HG03460 (cell line): ENCODE measurements around the gene MIPOL1.

Source experiments
- ATAC-seq: cut with Tn5 transposase; IDR thresholded peaks from one replicate; pipeline ENCODE4 v1.9.1; 2021; ENCODE audit not compliant: unreplicated experiment

The MIPOL1 gene

DNA sequence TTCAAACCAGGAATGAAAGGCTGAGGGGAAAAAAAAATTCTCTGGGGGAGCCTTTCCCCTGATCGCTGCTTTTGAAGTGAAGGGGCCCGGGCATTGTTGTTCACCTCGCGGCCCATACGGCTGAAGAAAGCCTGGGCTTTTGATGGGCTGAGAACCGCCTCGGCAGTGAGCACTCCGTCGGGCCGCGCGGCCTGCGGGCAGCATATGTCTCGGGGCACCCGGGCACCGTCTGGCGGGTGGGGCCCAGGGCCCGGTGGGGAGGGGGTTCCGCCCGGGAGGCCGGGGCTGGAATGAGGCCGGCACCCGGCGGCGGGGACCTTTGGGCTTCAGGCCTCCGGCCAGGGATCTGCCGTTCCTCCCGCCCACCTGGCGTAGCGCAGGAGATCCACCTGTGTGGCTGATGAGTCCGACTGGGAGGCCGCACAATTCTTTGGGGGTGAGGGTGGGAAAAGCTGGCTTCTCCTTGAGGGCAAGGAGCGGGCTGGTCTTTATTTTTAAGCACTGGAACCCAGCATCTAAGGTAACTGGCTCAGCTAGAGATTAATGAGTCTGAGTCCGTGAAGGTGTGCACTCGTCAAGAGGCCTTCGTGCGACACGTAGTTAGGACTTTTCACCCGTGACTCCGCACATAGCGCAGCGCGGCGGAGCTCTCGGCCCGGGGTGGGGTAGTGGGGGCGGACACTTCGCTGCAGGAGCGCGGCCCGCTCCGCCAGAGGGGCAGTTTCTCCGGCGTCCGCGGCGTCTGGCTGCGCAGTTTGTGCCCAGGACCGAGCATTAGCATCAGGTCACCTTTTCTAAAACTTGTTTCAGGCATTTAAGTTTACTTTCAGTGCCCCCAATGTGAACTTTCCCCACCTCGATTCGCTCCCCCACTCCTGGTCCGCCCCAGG lies 386.7 kb downstream of the MIPOL1 start:
- ATAC-seq: no peak

DNA sequence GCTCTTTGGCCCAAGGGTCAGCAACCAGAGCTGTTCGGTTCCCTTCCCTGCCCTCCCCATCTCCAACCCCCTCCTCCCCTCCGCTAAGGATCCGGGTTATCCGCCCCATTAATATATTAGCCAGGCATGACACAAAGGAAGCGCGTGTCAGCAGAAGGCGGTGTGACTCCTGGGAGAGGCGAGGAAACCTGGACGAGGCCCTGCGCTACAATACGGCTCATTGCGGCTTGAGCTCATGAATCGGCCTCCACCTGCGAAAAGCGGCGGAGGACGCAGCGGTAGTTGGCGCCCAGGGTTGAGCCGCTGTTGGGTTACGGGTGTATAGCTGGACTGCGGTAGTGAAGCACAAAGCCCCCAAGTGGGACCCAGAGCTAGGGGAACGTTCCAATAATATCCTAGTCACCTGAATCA lies 387.4 kb downstream of the MIPOL1 start:
- ATAC-seq: no peak

DNA sequence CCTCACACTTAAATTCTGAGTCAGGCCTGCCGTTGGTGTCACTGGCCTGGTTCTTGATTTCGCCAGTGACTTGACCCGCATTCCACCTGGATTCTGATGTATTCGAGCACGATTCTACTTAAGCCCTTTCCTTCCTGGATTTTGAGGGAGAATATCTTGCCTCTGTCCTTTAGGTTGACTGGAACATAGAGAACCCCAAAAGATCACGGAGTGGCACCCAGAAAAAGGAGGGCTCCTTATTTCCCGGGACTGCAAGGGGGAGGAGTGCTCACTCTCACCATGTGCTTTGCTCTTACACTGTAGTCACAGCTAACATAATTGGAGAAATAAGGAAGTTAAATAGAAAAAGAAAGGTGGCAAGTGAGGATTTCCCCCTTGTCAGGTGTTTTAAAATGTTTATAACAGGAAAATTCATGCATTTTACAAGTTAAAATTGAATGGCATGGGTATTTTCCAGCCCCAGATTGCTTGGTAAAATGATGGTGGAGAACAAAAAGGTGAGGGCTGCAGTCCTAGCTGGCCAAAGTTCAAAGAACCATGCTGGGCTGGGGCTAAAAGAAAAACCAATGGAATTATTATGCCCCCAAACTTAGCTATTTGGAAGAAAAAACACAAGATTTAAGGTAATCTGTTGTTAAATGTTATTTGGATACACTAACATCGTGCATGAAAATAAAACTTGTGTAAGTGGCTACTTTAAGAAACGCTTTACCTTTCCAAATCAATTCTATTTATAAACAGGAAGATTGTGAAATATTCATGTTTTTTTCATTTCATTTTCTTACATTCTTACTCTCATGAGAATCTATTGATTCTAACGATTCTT lies 388.4 kb downstream of the MIPOL1 start:
- ATAC-seq: no peak

DNA sequence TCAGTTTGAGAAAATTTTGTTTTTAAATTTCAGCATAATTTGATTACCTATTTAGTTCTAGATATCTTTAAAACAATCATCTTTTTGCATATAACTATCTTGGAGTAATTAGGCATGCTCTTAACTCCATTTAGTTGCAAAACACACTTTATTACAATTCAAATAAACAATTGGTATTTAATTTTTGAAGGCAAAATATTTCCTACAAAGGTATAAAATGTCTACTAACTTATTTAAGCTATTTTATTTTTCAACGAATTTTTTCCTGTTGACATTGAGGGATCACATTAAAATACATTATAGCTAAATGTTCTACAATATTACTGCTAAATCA lies 389.0 kb downstream of the MIPOL1 start:
- ATAC-seq: no peak

DNA sequence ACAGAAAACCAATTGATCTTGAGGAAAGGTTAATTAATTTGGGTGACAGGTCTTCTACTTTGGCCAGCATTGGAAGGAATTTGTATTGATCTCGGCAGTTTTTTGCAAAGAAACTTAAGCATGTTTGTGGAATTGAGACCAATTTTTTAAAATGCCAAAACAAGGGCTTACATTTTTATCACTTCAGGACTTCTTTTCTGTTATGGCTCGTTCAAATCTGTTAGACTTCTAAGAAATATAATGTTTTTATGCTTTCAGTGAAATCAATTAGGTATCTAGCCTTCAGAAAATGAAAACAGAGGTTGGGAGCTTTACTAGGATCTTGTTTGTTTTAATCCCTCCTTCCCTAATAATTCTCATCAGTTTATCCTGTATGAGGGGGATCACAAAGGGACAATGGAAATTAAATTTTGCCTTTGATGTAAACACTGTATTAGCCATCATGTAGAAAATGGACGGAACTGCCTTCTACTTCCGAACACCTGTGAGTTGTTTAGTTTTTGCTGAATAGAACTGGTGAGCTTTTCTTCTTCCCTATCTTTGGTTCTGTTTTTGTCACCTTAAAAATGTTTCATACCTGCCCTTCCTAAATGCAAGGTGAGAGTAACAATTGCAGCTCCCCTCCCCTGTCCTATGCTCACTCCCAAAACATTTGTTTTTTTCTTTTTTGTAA lies 389.5 kb downstream of the MIPOL1 start:
- ATAC-seq: no peak

DNA sequence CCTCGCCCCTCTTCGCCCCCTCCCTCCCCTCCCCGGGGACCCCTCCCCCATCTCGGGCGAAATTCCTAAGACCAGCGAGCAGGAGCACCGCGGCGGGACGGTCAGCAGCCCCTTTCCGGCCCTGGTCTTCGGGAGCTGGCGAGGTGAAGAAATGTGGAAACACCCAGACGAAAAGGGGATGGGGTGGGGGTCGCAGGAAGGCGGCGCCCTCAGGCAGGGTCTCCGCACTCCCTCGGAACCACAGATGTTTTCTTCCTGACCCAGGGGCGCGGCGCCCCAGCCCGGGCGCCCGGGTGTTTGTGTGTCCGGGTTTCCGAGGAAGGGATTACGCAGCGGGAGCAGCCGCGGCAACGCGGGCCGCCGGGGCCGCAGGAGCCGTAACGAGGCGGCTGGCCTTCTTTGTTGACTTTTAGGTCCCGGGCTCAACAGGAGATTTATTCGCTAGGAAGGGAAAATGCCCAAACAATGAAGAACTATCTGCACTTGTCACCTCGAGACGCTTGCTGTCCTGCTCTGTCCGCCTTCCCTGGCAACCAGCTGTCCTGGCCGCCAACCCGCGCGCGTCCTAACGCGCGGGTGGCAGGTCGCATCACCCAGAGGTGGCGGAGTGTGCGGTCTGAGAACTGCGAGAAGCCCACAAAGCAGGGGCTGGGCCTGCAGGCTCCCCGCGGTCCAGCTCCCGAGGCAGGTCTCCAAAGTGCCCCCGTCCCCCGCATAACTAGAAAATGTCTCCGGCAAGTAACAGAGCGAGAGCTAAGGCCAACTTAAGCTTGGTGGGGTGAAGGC lies 390.3 kb downstream of the MIPOL1 start:
- ATAC-seq: no peak

DNA sequence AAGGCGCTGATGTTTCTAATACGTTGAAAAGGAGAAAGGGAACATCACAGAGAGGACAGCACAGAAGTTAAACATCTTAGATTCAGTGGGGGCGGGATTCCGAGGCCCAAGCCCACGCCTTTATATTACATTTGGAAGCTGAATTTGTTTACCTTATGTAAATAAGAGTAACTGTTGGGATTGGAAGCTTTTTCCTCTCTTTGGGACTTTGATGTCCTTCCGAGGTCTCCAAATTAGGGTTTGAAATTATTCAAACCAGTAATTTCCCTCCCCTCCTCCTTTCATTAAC lies 390.9 kb downstream of the MIPOL1 start:
- ATAC-seq: no peak

DNA sequence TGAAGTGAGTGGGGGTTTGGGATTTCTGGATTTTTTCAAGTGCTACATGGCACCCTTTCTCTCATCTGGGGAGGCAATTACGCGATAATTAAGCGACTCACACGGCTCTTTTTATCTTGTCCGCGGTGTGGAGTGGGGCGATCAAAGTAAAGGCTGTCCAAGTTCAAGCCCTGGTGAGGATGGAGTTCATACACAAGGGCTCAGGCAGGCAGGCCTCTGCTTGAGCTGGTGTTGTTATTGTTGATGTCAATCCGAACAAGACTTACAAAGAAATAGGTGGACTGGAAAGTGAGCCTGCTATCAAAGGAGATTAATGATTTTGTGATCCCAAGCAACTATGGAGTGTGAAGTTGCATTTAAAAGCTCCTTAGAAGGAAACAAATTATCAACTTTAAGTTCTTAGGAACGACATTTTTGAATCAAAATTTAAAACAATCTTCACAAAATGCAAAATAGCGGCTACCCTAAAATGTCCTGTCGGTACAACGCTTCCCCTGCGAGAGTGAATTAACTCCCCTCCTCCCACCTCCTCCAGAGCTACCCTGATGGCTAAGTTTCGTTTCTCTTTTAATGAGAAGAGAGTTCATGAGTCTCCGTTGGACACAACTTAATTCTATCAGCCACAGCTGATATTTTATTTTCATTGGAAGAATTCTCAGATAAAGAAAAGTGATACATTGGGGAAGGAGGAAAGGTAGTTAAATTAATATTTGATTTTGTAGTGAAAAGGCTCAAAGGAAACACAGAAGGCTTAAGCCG lies 391.4 kb downstream of the MIPOL1 start:
- ATAC-seq: no peak

DNA sequence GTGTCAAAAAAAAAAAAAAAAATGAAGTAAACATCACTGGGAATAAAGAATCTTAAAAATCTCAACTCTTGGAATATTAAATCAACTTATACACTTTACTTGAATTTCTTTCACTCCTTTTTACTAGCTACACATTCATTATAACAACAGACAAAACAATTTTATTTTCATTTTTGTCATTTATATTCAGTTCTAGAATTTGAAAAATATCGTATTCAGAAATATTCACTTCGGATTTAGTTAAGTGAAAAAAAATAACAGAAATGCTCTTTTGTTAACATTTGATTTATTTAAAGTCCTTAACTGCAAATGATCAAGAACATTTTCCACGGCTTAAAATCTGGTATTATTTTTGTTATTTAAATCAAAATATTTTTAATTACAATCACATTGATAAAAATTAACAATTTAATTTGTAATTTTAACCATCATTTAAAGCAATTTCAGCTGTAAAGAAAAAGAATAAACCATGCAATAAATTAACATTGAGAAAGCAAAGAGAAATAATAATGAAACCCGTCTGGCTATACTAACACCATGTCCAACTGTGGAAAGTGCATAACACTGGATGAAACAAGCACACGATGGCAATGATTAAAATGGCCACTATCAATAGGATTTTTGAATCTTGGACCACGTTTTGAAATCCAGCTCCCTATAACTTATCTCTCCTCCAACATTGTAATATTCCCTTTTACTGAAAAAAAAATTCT lies 392.1 kb downstream of the MIPOL1 start:
- ATAC-seq: no peak

DNA sequence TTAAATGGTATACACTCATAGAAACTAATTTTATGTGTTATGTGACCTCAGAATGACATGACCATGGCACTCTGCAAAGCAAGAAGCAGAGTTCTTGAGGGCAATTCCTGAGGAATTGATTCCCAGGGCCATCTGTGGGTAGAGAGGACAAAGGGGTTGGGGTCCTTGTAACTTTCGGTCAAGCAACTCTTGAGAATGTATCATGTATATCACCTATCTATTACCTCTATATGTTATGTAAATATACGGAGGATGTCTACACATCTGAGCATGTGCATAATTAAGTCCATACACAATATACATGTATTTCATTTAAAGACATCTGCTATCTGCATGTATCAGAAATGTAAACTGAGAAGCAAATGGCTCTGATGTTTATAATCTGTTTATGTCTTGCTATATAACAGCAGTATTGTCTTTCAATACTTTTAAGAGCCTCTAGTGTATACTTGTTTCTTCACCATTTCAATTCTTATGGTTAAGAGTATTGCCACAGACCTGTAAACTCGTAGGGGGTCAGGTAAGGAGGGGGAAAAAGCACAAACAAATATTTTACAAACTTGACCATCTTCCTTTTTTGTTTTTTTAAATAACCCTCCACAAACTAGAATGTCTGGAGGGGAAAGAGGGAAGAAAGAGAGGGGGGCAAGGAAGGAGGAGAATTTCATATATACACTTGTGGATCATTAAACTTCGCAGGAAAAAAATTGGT lies 392.8 kb downstream of the MIPOL1 start:
- no peak for ATAC-seq

DNA sequence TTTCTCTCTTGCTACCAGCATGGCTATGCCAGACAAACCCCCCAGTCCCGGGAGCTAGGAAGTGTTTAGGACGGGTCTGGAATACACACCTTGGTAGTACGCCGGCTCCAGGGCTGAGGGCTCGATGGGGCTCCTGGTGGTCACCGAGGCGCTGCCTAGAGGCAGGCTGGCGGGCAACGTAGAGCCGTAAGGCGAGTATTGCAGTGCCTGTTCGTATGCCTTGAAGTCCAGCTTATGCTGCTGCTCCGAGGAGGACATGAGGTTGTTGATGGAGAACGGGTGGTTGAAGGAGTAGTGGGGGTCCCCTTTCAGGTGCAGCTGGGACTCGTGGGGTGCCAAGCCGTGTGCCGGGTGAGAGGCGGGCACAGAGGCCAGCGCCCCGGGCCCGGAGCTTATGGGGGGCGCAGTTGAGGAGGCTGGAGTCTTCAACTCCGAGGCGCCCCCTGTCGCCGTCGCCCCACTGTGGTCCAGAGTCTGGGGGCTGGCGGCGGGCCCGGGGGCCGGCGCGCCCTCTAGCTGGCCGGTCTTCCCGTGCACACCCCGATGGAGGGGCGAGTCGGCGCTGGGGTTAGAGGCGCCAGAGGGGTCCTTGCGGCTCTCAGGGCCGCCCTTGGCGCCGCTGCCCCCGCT lies 393.7 kb downstream of the MIPOL1 start:
- ATAC-seq: no peak

DNA sequence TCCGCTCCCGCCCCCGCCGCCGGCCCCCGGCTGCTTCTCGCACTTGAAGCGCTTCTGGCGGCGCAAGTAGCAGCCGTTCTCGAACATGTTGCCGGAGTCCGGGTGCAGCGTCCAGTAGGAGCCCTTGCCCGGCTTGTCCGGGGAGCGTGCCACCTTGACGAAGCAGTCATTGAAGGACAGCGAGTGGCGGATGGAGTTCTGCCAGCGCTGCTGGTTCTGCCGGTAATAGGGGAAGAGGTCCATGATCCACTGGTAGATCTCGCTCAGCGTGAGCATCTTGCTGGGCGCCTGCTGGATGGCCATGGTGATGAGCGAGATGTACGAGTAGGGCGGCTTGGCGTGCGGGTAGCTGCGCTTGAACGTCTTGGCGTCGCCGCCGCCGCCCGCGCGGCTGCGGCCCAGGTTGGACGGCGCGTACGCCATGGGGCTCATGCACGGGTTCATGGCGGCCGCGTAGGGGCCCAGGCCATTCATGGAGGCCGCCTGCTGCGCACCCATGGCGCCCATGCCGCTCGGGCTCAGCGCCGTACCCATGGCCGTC lies 394.3 kb downstream of the MIPOL1 start:
- no peak for ATAC-seq

DNA sequence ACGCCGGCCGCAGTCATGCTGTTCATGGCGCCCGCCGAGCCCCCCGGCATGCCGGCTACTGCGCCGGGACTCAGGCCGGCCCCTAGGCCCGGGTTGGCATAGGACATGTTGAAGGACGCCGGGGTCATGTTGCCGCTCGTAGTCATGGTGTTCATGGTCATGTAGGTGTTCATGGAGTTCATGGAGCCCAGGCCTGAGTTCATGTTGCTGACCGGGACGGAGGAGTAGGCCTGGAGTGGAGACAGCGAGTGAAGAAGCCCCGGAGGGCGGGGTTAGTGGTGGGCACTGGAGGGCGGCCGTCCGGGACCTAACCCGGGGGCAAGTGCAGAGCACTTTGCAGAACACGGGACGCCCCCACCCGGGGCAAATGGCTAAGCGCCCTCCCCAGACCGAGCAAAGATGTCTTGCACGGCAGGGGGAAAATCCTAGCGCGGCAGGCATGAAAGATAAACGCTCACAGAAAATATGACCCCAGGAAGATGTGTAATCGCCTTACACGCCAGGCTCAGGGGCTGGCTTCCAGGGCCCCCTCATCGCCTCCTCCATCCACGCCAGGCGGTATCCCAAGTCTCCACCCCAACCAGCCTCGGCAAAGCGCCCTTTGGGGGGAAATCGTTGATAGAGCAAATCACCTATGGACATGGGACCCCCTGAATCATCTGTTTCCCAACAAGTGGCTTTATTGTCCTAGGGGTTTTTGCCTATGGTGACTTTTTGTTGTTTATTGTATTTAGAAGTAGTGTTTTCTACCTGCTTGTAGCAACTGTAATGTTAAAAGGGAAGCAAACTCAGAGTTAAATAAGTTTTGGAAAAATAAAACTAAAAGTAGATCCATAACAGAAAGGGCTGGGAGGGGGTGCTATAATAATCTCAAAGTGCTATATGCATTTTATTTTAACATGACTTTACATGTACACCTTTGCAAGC lies 395.0 kb downstream of the MIPOL1 start:
- ATAC-seq: no peak

DNA sequence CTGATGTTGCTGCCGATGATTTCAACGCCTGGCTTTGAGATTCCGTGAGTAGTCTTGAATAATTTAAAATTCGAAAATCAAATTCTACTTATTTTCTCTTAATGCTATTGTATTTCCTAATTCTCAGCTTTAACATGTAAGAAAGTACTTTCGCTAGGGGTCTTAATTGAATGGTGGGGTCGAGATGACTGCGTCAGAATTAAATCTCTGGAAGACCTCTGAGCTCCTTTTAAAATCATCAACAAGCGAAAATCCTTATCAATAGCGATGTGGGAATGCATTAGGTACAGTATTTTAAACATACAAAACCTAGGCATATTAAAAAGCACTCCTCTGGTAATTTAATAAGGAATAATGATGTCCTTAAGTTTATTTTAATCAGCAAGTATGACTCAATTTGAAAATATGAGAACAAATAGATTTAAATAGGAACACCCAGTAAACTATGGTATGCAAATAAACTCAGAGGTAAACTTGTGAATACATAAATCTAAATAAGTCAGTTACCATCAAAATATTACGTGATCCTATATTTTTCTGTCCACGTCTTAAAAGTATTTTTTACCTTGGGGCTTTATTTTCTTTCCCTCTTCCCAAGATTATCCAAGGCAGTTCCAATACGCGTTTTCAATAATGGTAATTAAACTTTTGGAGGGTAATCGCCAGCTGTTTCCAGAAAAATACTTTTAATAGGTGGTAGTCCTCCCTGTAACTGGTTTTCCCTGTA lies 395.9 kb downstream of the MIPOL1 start:
- no peak for ATAC-seq

DNA sequence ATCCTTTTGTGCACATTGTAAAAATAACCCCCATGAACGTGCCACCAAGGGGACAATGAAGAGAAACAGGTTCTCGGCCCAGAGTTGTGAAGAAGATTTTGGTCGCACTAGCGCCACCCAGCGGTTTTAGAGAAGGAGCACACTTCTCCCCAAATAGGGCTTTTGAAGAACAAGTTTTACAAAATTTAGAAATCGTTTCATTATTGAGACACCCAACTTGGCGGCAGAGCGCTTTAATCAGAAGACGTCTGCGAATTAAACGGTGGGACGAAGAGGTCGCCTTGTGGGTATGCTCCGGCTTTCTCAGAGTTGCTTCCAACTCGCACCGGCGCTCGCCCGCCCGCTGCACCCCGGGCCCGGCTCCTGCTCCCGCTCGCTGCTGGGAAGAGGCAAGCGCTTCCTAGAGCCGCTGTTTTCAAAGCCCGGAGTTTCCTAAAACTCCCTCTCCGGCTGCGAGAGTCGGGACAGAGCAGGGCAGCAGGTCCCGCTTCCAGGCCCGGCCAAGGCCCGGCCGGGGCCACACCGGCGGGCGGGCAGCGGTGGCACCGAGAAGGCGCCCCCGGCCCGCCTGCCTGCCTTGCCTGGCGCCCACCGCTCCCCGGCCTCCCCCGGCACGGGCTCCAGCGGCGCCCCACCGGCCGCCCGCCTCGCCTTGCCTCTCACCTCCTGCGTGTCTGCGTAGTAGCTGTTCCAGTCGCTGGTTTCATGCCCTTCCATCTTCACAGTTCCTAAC lies 396.7 kb downstream of the MIPOL1 start:
- no peak for ATAC-seq
